ENCODE data around the gene EEIG1.

Gene EEIG1

DNA sequence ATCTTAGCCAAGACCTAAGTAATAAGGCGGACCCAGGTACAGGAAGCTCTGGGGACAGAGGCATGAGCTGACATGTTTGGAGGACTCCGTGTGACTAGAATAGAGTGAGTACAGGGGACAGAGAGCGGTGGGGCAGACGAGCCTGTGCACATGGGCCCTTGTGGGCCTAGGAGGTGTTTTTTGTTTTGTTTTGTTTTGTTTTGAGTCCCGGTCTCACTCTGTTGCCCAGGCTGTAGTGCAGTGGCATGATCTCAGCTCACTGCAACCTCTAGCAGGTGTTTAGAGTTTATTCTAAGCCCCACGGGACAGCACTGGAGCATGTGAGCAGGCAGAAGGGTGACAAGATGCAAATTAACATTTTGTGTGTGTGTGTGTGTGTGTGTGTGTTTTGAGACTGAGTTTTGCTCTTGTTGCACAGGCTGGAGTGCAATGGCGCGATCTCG, 3.1 kb upstream of the EEIG1 start:
- H3K27ac ChIP-seq: no peak overlapping the region
- no peak overlapping the region for H3K4me3 ChIP-seq (IDR thresholded peaks at IDR 0.05; ENCODE audit: insufficient read depth, low read depth, low read length)
- H3K4me1 ChIP-seq (ENCODE audit: low read depth, poor library complexity, severe bottlenecking): peaks cover 16% of the 10 kb centered on the region
- H3K4me2 ChIP-seq: no peak overlapping the region
- no peak overlapping the region for H3K9ac ChIP-seq
- peaks cover 13% of the 10 kb centered on the region; the same call in 1 of the 2 replicates for H3K79me2 ChIP-seq (ENCODE audit: insufficient read depth, low read depth)
- TF ChIP-seq, protein P1, sequence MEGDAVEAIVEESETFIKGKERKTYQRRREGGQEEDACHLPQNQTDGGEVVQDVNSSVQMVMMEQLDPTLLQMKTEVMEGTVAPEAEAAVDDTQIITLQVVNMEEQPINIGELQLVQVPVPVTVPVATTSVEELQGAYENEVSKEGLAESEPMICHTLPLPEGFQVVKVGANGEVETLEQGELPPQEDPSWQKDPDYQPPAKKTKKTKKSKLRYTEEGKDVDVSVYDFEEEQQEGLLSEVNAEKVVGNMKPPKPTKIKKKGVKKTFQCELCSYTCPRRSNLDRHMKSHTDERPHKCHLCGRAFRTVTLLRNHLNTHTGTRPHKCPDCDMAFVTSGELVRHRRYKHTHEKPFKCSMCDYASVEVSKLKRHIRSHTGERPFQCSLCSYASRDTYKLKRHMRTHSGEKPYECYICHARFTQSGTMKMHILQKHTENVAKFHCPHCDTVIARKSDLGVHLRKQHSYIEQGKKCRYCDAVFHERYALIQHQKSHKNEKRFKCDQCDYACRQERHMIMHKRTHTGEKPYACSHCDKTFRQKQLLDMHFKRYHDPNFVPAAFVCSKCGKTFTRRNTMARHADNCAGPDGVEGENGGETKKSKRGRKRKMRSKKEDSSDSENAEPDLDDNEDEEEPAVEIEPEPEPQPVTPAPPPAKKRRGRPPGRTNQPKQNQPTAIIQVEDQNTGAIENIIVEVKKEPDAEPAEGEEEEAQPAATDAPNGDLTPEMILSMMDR (conservative IDR thresholded peaks at IDR 0.05; ENCODE audit: low read depth, low read length): no peak
- no peaks in the 10 kb centered on the region for H3K36me3 ChIP-seq (ENCODE audit: insufficient read depth)
- H2AFZ ChIP-seq (ENCODE audit: low read depth): no peak overlapping the region
- no peaks in the 10 kb centered on the region for H4K20me1 ChIP-seq (ENCODE audit: insufficient read depth)
- H3K27me3 ChIP-seq (ENCODE audit: insufficient read depth, low read depth): no peaks in the 10 kb centered on the region

DNA sequence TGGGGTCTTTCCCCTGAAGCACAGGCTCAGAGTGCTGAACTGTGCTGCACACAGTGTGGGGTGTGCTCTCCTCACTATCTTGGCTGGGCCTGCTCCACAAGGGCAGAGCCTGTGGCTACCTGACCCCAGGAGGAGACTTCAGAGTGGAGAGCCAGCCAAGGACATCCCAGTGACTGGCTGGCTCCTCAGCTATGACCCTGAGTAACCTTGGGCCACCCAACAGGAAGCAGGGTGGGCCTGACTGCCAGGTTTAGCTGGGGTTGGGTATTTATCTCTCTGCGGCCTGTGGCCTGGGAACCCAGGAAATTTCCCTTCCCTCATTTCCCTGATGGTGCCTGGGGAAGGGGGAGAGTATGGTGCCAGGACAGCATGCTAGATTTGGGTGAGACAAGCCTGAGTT, 2.1 kb upstream of the EEIG1 start:
- H3K4me2 ChIP-seq: no peak overlapping the region
- TF ChIP-seq, protein P1 (conservative IDR thresholded peaks at IDR 0.05; ENCODE audit: low read depth, low read length): no peak
- no peak overlapping the region for H3K9ac ChIP-seq
- H3K27ac ChIP-seq: no peak overlapping the region
- H3K4me1 ChIP-seq (ENCODE audit: low read depth, poor library complexity, severe bottlenecking): peaks cover 25% of the 10 kb centered on the region
- no peak overlapping the region for H3K4me3 ChIP-seq (IDR thresholded peaks at IDR 0.05; ENCODE audit: insufficient read depth, low read depth, low read length)
- no peaks in the 10 kb centered on the region for H3K27me3 ChIP-seq (ENCODE audit: insufficient read depth, low read depth)
- peaks cover 23% of the 10 kb centered on the region; the same call in 1 of the 2 replicates for H3K79me2 ChIP-seq (ENCODE audit: insufficient read depth, low read depth)
- H3K36me3 ChIP-seq (ENCODE audit: insufficient read depth): no peaks in the 10 kb centered on the region
- H4K20me1 ChIP-seq (ENCODE audit: insufficient read depth): no peaks in the 10 kb centered on the region
- no peak overlapping the region for H2AFZ ChIP-seq (ENCODE audit: low read depth)

DNA sequence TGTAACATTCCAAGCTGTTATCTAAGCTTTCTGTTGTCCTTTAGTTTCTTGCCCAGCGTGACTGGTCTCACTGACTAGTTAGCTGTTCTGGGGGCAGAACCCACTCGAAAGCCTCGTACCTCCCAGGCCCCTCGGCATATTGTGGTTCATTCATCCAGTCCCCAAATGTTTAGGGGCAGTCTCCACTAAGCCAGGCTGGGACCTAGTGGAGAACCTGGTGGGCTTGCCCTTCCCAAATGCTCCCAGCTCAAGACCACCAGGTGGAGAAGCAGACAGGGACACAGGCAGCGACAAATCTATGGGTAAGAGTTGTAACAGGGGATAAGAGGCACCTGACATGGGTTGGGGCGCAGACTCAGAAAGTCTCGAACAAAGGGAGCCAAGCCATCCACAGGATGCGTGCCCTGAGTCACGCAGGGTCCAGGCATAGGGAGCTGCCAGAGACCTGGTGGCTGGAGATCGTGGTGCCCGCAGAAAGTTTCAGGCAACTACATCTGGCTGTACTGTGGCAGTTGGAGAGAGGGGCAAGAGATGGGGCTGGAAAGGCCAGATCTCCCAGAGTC, 851 bp upstream of the EEIG1 start:
- Histone ChIP-seq H3K36me3 (ENCODE audit: insufficient read depth) (no peaks in the 10 kb centered on the region), H3K4me2 (peak overlapping the region; percentile 73), H4K20me1 (ENCODE audit: insufficient read depth) (no peaks in the 10 kb centered on the region), H3K79me2 (ENCODE audit: insufficient read depth, low read depth) (peaks cover 34% of the 10 kb centered on the region; the same call in 1 of the 2 replicates), H3K27me3 (ENCODE audit: insufficient read depth, low read depth) (no peaks in the 10 kb centered on the region), H2AFZ (ENCODE audit: low read depth) (peak overlapping the region; percentile 75), H3K4me1 (ENCODE audit: low read depth, poor library complexity, severe bottlenecking) (peaks cover 38% of the 10 kb centered on the region), H3K4me3 (IDR thresholded peaks at IDR 0.05; ENCODE audit: insufficient read depth, low read depth, low read length) (no peak overlapping the region), H3K9ac (peak overlapping the region; percentile 48; the same call in 1 of the 2 replicates), H3K27ac (peak overlapping the region; percentile 43; the same call in 1 of the 2 replicates)
- TF ChIP-seq, protein P1 (conservative IDR thresholded peaks at IDR 0.05; ENCODE audit: low read depth, low read length): no peak

DNA sequence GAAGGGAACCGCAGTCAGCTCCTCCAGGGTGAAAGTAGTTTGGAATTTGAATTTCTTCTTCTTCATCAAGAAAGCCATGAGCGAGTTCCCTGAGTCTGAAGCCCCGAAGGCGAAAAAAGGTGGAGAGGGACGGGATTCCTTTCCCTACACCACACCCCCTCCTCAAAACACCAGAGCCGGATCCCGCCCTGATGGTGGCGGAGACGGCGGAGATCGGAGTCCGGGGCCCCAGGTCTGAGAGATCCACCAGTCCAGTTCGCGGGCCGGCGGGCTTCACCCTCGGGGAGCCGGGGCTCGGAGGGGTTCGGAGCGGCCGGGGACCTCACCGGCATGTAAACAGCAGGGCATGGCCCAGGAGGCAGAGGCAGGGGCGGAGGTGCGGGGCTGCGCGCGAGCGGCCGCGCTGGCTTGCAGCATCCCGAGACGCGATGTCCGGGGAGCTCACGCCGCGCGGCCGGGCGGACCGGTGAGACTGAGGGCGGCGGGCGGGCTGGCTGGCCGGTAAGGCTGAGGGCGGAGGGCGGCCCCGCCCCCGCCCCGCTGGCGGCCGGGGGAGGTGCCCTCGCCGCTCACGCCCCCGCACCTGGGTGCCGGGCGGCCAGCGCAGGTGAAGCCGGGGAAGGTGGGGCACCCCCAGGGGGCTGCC, 606 bp downstream of the EEIG1 start:
- H3K27ac ChIP-seq: no peak overlapping the region; the same call in 1 of the 2 replicates
- no peaks in the 10 kb centered on the region for H3K36me3 ChIP-seq (ENCODE audit: insufficient read depth)
- H3K4me1 ChIP-seq (ENCODE audit: low read depth, poor library complexity, severe bottlenecking): peaks cover 46% of the 10 kb centered on the region
- H2AFZ ChIP-seq (ENCODE audit: low read depth): peak overlapping the region; percentile 28
- H4K20me1 ChIP-seq (ENCODE audit: insufficient read depth): no peaks in the 10 kb centered on the region
- H3K9ac ChIP-seq: peak overlapping the region; percentile 35; the same call in 1 of the 2 replicates
- H3K27me3 ChIP-seq (ENCODE audit: insufficient read depth, low read depth): no peaks in the 10 kb centered on the region
- no peak overlapping the region for H3K4me3 ChIP-seq (IDR thresholded peaks at IDR 0.05; ENCODE audit: insufficient read depth, low read depth, low read length)
- H3K4me2 ChIP-seq: peak overlapping the region; percentile 98
- H3K79me2 ChIP-seq (ENCODE audit: insufficient read depth, low read depth): peaks cover 49% of the 10 kb centered on the region; the same call in 1 of the 2 replicates
- TF ChIP-seq, protein P1 (conservative IDR thresholded peaks at IDR 0.05; ENCODE audit: low read depth, low read length): no peak
